ENCODE results near the gene RASD1.

GRCh38 chr17:17519886-17520285 is 23.7 kb upstream of the RASD1 start:
- TF ChIP-seq, protein P1, sequence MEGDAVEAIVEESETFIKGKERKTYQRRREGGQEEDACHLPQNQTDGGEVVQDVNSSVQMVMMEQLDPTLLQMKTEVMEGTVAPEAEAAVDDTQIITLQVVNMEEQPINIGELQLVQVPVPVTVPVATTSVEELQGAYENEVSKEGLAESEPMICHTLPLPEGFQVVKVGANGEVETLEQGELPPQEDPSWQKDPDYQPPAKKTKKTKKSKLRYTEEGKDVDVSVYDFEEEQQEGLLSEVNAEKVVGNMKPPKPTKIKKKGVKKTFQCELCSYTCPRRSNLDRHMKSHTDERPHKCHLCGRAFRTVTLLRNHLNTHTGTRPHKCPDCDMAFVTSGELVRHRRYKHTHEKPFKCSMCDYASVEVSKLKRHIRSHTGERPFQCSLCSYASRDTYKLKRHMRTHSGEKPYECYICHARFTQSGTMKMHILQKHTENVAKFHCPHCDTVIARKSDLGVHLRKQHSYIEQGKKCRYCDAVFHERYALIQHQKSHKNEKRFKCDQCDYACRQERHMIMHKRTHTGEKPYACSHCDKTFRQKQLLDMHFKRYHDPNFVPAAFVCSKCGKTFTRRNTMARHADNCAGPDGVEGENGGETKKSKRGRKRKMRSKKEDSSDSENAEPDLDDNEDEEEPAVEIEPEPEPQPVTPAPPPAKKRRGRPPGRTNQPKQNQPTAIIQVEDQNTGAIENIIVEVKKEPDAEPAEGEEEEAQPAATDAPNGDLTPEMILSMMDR (IDR thresholded peaks at IDR 0.05) = no peak
- TF ChIP-seq POLR2A (IDR thresholded peaks at IDR 0.05) = no peak
